K562 (cell line): ENCODE measurements around the gene GNRH2. TPM values are rescaled to one million over a fixed set of nuclear protein-coding genes. Genes with fewer than 3 reads are reported as not detected.

ENCODE experiments used
- ATAC-seq: fragments of 200-7000 bp; cut with Tn5 transposase; 3 replicates; pipeline ENCODE4 v1.9.1; 2020; ENCODE audit warnings: moderate library complexity
- BruUV-seq: library from RNA; stranded (reverse); fragments of 400-500 nt; replicated peaks from 2 replicates; lab custom pipeline; 2021; lab: Mats Ljungman, UMichigan
- CTCF ChIA-PET: fragments of 300-600 bp; formaldehyde crosslinking; extraction: SDS; loops from one replicate; lab custom pipeline; 2021; ENCODE audit warnings: low intra/inter-chr PET ratio; lab: Yijun Ruan, JAX
- POLR2A ChIA-PET: fragments of 300-600, 350-650 bp; sonication (Branson Sonifier 250); formaldehyde crosslinking; extraction: SDS; loops from one replicate; lab custom pipeline; 2021; ENCODE audit warnings: antibody characterized with exemption, inconsistent platforms; lab: Yijun Ruan, JAX
- DNase-seq, 4 experiments: peaks; one replicate each; pipeline versions ENCODE4 v3.0.0 to v3.0.0-alpha.2; 2011 to 2018; ENCODE audit warnings: low spot score in 3 of 4, mixed read lengths in 3 of 4; ENCODE audit errors: extremely low read depth in 1 of 4
- FAIRE-seq: peaks from 2 replicates; lab custom pipeline; 2011; peaks lifted over from hg19 to GRCh38; lab: Jason Lieb, UNC
- H2AFZ ChIP-seq: 2 replicates; pipeline ENCODE4 v1.6.0; 2011; ENCODE audit warnings: low read depth, low read length, control low read depth, inconsistent platforms
- H3K27ac ChIP-seq: fragments of 200-600 bp; 3 replicates; pipeline ENCODE4 v1.8.0; 2011; ENCODE audit warnings: low read depth, mild to moderate bottlenecking, control low read depth, inconsistent platforms, low read length, moderate library complexity, mixed read lengths; ENCODE audit errors: extremely low read depth
- H3K27me3 ChIP-seq, 2 experiments: fragments of 300-600 bp in 1 of 2; 2 replicates in 1 of 2; 3 replicates in 1 of 2; pipeline versions ENCODE4 v1.6.0 to v1.8.0; 2011; ENCODE audit warnings: inconsistent platforms in 2 of 2, low read length in 2 of 2, mild to moderate bottlenecking in 1 of 2, mixed read lengths in 1 of 2, moderate library complexity in 1 of 2; ENCODE audit not compliant: control insufficient read depth in 2 of 2, insufficient read depth in 2 of 2
- H3K36me3 ChIP-seq: fragments of 300-600 bp; 3 replicates; pipeline ENCODE4 v1.8.0; 2011; ENCODE audit warnings: mild to moderate bottlenecking, low read length, inconsistent platforms; ENCODE audit not compliant: control insufficient read depth, insufficient read depth
- H3K4me1 ChIP-seq, 2 experiments: fragments of 200-600 bp in 1 of 2; replicated peaks in 1 of 2; 2 replicates in 1 of 2; 3 replicates in 1 of 2; pipeline versions ENCODE4 v1.5.1 to v1.8.0; 2011; ENCODE audit warnings: inconsistent platforms in 2 of 2, low read length in 2 of 2, mild to moderate bottlenecking in 1 of 2, mixed read lengths in 1 of 2, moderate library complexity in 1 of 2; ENCODE audit not compliant: control insufficient read depth in 2 of 2, insufficient read depth in 2 of 2
- H3K4me2 ChIP-seq: 2 replicates; pipeline ENCODE4 v1.6.1; 2011; ENCODE audit warnings: low read length, control low read depth, inconsistent platforms, mixed read lengths; ENCODE audit not compliant: insufficient read depth
- H3K4me3 ChIP-seq: fragments of 200-600 bp; sonication (generic), shearing (Covaris generic); 2 replicates; pipeline ENCODE4 v1.5.1; 2016; ENCODE audit warnings: control low read depth, inconsistent platforms
- H3K79me2 ChIP-seq: fragments of 200-600 bp; 3 replicates; pipeline ENCODE4 v1.8.0; 2011; ENCODE audit warnings: low read length, inconsistent platforms; ENCODE audit not compliant: control insufficient read depth, insufficient read depth
- H3K9ac ChIP-seq, 2 experiments: 2 replicates each; pipeline versions ENCODE4 v1.6.0 to v1.6.1; 2011; ENCODE audit warnings: low read depth in 2 of 2, low read length in 2 of 2, control low read depth in 1 of 2, inconsistent platforms in 1 of 2, mild to moderate bottlenecking in 1 of 2, mixed read lengths in 1 of 2; ENCODE audit not compliant: insufficient read depth in 1 of 2
- H3K9me1 ChIP-seq: one replicate; pipeline ENCODE4 v1.6.0; 2011; ENCODE audit warnings: inconsistent platforms, mild to moderate bottlenecking, low read length, moderate library complexity; ENCODE audit not compliant: control insufficient read depth, insufficient read depth
- H3K9me3 ChIP-seq: replicated peaks from 2 replicates; pipeline ENCODE4 v1.5.1; 2011; ENCODE audit warnings: low read depth, low read length, inconsistent platforms; ENCODE audit not compliant: control insufficient read depth, insufficient read depth
- H4K20me1 ChIP-seq: replicated peaks from 2 replicates; pipeline ENCODE4 v1.6.1; 2011; ENCODE audit warnings: low read length, inconsistent platforms, mixed read lengths; ENCODE audit not compliant: control insufficient read depth, insufficient read depth
- BRCA1 ChIP-seq, 2 experiments: fragments of 450-650 bp in 1 of 2; sonication (generic) in 1 of 2; formaldehyde crosslinking in 1 of 2; IDR thresholded peaks; 2 replicates each; pipeline versions ENCODE4 v1.5.0 to v1.6.1; 2017 to 2020; ENCODE audit warnings: mild to moderate bottlenecking in 1 of 2, missing genetic modification reagents in 1 of 2
- CREB3 ChIP-seq: fragments of 450-650 bp; conservative IDR thresholded peaks from 2 replicates; pipeline ENCODE4 v1.6.1; 2016; ENCODE audit warnings: missing genetic modification characterization, low read depth, mild to moderate bottlenecking, missing compliant biosample characterization, moderate library complexity
- CTBP1 ChIP-seq: fragments of 450-650 bp; IDR thresholded peaks from 2 replicates; pipeline ENCODE4 v1.6.1; 2016; ENCODE audit warnings: borderline replicate concordance
- ILK ChIP-seq: fragments of 450-650 bp; IDR thresholded peaks from 2 replicates; pipeline ENCODE4 v1.6.1; 2016; ENCODE audit warnings: missing genetic modification characterization, low read depth, mild to moderate bottlenecking, missing compliant biosample characterization, moderate library complexity, borderline replicate concordance
- NR1H2 ChIP-seq: sonication (generic); formaldehyde crosslinking; IDR thresholded peaks from 2 replicates; pipeline ENCODE4 v1.4.0; 2020; ENCODE audit warnings: mild to moderate bottlenecking, missing genetic modification reagents
- PBX2 ChIP-seq, 2 experiments: IDR thresholded peaks in 1 of 2; conservative IDR thresholded peaks in 1 of 2; 2 replicates each; pipeline ENCODE4 v1.6.1; 2016; ENCODE audit warnings: low read depth in 2 of 2, mild to moderate bottlenecking in 1 of 2, missing compliant biosample characterization in 1 of 2, missing genetic modification characterization in 1 of 2, moderate library complexity in 1 of 2
- PHB2 ChIP-seq: fragments of 450-650 bp; IDR thresholded peaks from 2 replicates; pipeline ENCODE4 v1.6.1; 2017; ENCODE audit warnings: low read depth
- SREBF2 ChIP-seq: sonication (generic); formaldehyde crosslinking; IDR thresholded peaks from 2 replicates; pipeline ENCODE4 v1.4.0; 2020; ENCODE audit warnings: mild to moderate bottlenecking, missing genetic modification reagents
- TARDBP ChIP-seq: fragments of 450-650 bp; IDR thresholded peaks from 2 replicates; pipeline ENCODE4 v1.6.1; 2016
- WGBS: fragments of 100-300 bp; shearing (Covaris generic); methylation state at CpG from one replicate; pipeline ENCODE4 v1.1.6; 2016; ENCODE audit warnings: low coverage, mixed read lengths; ENCODE audit not compliant: insufficient coverage; ENCODE audit errors: missing lambda C conversion rate; 5-methylcytosine and 5-hydroxymethylcytosine counted together
- in situ Hi-C: fragments of 300-500 bp; cut with MboI; formaldehyde crosslinking; loops from 4 replicates; pipeline ENCODE4 v1.15.0; 2018; ENCODE audit warnings: inconsistent platforms, mixed read lengths
- intact Hi-C: fragments of 100-400 bp; cut with micrococcal nuclease; formaldehyde crosslinking; loops from 2 replicates; pipeline ENCODE4 v1.14.2; 2022
- polyA plus RNA-seq, 8 experiments: library from polyadenylated mRNA; depleted of rRNA in 4 of 8; stranded (reverse) in 5 of 8; unstranded in 3 of 8; fragments of >200 nt; fragmentation: Nextera tagmentation in 2 of 8; fragmentation: Illumina TruSeq in 1 of 8; extraction: Ambion mirVana in 2 of 8; extraction: Trizol in 1 of 8; gene quantifications; 2 replicates each; pipeline versions ENCODE4 v1.2.1 to v1.2.3, GENCODE V29; 2011 to 2014; ENCODE audit warnings: inconsistent platforms in 1 of 8, missing spikeins in 1 of 8
- total RNA-seq, 7 experiments: library from RNA; depleted of rRNA in 6 of 7; stranded (reverse); fragments of >200 nt in 6 of 7; fragmentation: Illumina TruSeq in 2 of 7; extraction: Trizol in 2 of 7; gene quantifications; 2 replicates each; pipeline versions ENCODE4 v1.2.1 to v1.2.3, GENCODE V29; 2011 to 2021; ENCODE audit warnings: low replicate concordance in 1 of 7
- TF ChIP-seq, protein P1 (sequence below): fragments of 250-450 bp; sonication (Bioruptor Pico); IDR thresholded peaks from 2 replicates; pipeline ENCODE4 v1.5.0; 2021
- TF ChIP-seq, protein P2 (sequence below): sonication (generic); formaldehyde crosslinking; IDR thresholded peaks from 2 replicates; pipeline ENCODE4 v1.9.0; 2022; ENCODE audit warnings: mild to moderate bottlenecking, missing genetic modification reagents

The GNRH2 gene
- total and polyA plus RNA-seq, 9 of the 15 experiments (the other 6 are each of a cell fraction or from before 2014, with no cell fraction given), result 0.11 to 0.50 (median 0.24) TPM; not detected in 5

- in situ Hi-C loops, result no loop called here
- H3K27me3 ChIP-seq, result no peaks in the 10 kb centered on the region
- WGBS, result 58% methylated on average over 8 of the region's 13 CpGs
- H3K4me1 ChIP-seq, result peaks cover 10 to 23% of the 10 kb centered on the region in 2 experiments; a peak in 4 of 5 replicates
- H4K20me1 ChIP-seq, result no peaks in the 10 kb centered on the region
- BruUV-seq, result no TSS peak
- DNase-seq, result no peak
- FAIRE-seq, result no peak
- peak overlapping the region in 1 of 2 experiments; percentile 71; a peak in 2 of 4 replicates for H3K9ac ChIP-seq
- no peak overlapping the region for H3K4me3 ChIP-seq
- no peak for ATAC-seq
- POLR2A ChIA-PET, result interaction anchor here (1.1 kb wide), 1 partner anchor 20 kb away, joined by 3 read pairs; no protein-coding TSS in a partner anchor
- no peak overlapping the region for H2AFZ ChIP-seq
- no peak overlapping the region for H3K4me2 ChIP-seq
- TF ChIP-seq PHB2, result no peak
- TF ChIP-seq SREBF2 (CRISPR knock-in tag), result no peak
- TF ChIP-seq CTBP1, result no peak
- TF ChIP-seq CREB3, result no peak
- TF ChIP-seq, protein P1, sequence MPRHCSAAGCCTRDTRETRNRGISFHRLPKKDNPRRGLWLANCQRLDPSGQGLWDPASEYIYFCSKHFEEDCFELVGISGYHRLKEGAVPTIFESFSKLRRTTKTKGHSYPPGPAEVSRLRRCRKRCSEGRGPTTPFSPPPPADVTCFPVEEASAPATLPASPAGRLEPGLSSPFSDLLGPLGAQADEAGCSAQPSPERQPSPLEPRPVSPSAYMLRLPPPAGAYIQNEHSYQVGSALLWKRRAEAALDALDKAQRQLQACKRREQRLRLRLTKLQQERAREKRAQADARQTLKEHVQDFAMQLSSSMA, result no peak
- no peak for TF ChIP-seq BRCA1 (IDR thresholded peaks at IDR 0.05)
- no peak for TF ChIP-seq BRCA1 (CRISPR knock-in tag; IDR thresholded peaks at IDR 0.05)
- TF ChIP-seq ILK (tag), result no peak
- TF ChIP-seq NR1H2 (CRISPR knock-in tag), result no peak
- no peak for TF ChIP-seq PBX2 (CRISPR knock-in tag; IDR thresholded peaks at IDR 0.05; ENCODE audit: low read depth)
- no peak for TF ChIP-seq PBX2 (tag; conservative IDR thresholded peaks at IDR 0.05; ENCODE audit: low read depth)
- TF ChIP-seq TARDBP, result no peak
- TF ChIP-seq, protein P2, sequence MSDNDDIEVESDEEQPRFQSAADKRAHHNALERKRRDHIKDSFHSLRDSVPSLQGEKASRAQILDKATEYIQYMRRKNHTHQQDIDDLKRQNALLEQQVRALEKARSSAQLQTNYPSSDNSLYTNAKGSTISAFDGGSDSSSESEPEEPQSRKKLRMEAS (CRISPR knock-in tag), result no peak
- no peak overlapping the region for H3K27ac ChIP-seq
- CTCF ChIA-PET, result no interaction called here
- H3K36me3 ChIP-seq, result no peaks in the 10 kb centered on the region
- no peaks in the 10 kb centered on the region for H3K79me2 ChIP-seq
- intact Hi-C loops, result no loop called here
- H3K9me1 ChIP-seq, result no peaks in the 10 kb centered on the region
- no peaks in the 10 kb centered on the region for H3K9me3 ChIP-seq
Observed at GRCh38 chr20:3094848-3095629, 51.6 kb downstream of the GNRH2 start.
